Measurements from ENCODE around the gene SEC22C.

Gene SEC22C

GRCh38 chr3:42581709-42582473, at the start of gene SEC22C:
TSS of gene SEC22C (minus strand) at chr3:42581967. CDS start at chr3:42569046, 12,921 bp downstream.
- peak within 1 kb of the TSS; percentile 89 for H3K4me3 ChIP-seq (ENCODE audit: low read depth, low read length)
- H3K79me2 ChIP-seq: peaks cover 6% of the 10 kb centered on the region
- H3K9me3 ChIP-seq (ENCODE audit: control insufficient read depth, low read length): no peaks in the 10 kb centered on the region
- H3K4me2 ChIP-seq (ENCODE audit: low read length): peak within 1 kb of the TSS; percentile 91
- H3K36me3 ChIP-seq (ENCODE audit: control insufficient read depth, insufficient read depth, low read length): no peaks in the 10 kb centered on the region
- no peaks in the 10 kb centered on the region for H3K27me3 ChIP-seq (ENCODE audit: control insufficient read depth, insufficient read depth, low read length)
- peak within 1 kb of the TSS; percentile 84 for H2AFZ ChIP-seq
- TF ChIP-seq CTCF (IDR thresholded peaks at IDR 0.05): peak; percentile 42
- peaks cover 6% of the 10 kb centered on the region for H3K4me1 ChIP-seq
- H3K9ac ChIP-seq: peak within 1 kb of the TSS; percentile 32
- peak within 1 kb of the TSS; percentile 87 for H3K27ac ChIP-seq

GRCh38 chr3:42613462-42613861, 31.7 kb upstream of the SEC22C start:
- peak; percentile 30 for TF ChIP-seq CTCF (IDR thresholded peaks at IDR 0.05)
- H3K9ac ChIP-seq: no peak overlapping the region
- H3K79me2 ChIP-seq: peaks cover 47% of the 10 kb centered on the region
- H3K9me3 ChIP-seq (ENCODE audit: control insufficient read depth, low read length): no peaks in the 10 kb centered on the region
- H3K4me2 ChIP-seq (ENCODE audit: low read length): no peak overlapping the region
- no peak overlapping the region for H3K4me3 ChIP-seq (ENCODE audit: low read depth, low read length)
- no peaks in the 10 kb centered on the region for H3K27me3 ChIP-seq (ENCODE audit: control insufficient read depth, insufficient read depth, low read length)
- H3K27ac ChIP-seq: no peak overlapping the region
- H3K36me3 ChIP-seq (ENCODE audit: control insufficient read depth, insufficient read depth, low read length): no peaks in the 10 kb centered on the region
- H2AFZ ChIP-seq: no peak overlapping the region
- H3K4me1 ChIP-seq: no peaks in the 10 kb centered on the region

- H3K4me2 ChIP-seq (ENCODE audit: low read length): no peak overlapping the region
- no peak for TF ChIP-seq CTCF (IDR thresholded peaks at IDR 0.05)
- H3K9ac ChIP-seq: no peak overlapping the region
- H3K36me3 ChIP-seq (ENCODE audit: control insufficient read depth, insufficient read depth, low read length): no peaks in the 10 kb centered on the region
- no peak overlapping the region for H2AFZ ChIP-seq
- H3K27me3 ChIP-seq (ENCODE audit: control insufficient read depth, insufficient read depth, low read length): no peaks in the 10 kb centered on the region
- H3K27ac ChIP-seq: no peak overlapping the region
- H3K9me3 ChIP-seq (ENCODE audit: control insufficient read depth, low read length): no peaks in the 10 kb centered on the region
- peaks cover 53% of the 10 kb centered on the region for H3K79me2 ChIP-seq
- no peak overlapping the region for H3K4me3 ChIP-seq (ENCODE audit: low read depth, low read length)
- H3K4me1 ChIP-seq: no peaks in the 10 kb centered on the region
Measured at GRCh38 chr3:42612928-42613327, 31.2 kb upstream of the SEC22C start.

- H3K79me2 ChIP-seq: peaks cover 55% of the 10 kb centered on the region
- no peak overlapping the region for H2AFZ ChIP-seq
- H3K9me3 ChIP-seq (ENCODE audit: control insufficient read depth, low read length): no peaks in the 10 kb centered on the region
- H3K36me3 ChIP-seq (ENCODE audit: control insufficient read depth, insufficient read depth, low read length): no peaks in the 10 kb centered on the region
- H3K27me3 ChIP-seq (ENCODE audit: control insufficient read depth, insufficient read depth, low read length): no peaks in the 10 kb centered on the region
- TF ChIP-seq CTCF (IDR thresholded peaks at IDR 0.05): no peak
- H3K27ac ChIP-seq: no peak overlapping the region
- H3K4me1 ChIP-seq: no peaks in the 10 kb centered on the region
- H3K4me2 ChIP-seq (ENCODE audit: low read length): no peak overlapping the region
- H3K9ac ChIP-seq: no peak overlapping the region
- H3K4me3 ChIP-seq (ENCODE audit: low read depth, low read length): no peak overlapping the region
Measured at GRCh38 chr3:42612217-42612616, 30.4 kb upstream of the SEC22C start.

GRCh38 chr3:42610976-42611375, 29.2 kb upstream of the SEC22C start:
- Histone ChIP-seq H3K4me1 (no peaks in the 10 kb centered on the region), H3K27ac (peak overlapping the region; percentile 5), H3K9me3 (ENCODE audit: control insufficient read depth, low read length) (no peaks in the 10 kb centered on the region), H3K79me2 (peaks cover 55% of the 10 kb centered on the region), H3K4me2 (ENCODE audit: low read length) (no peak overlapping the region), H3K4me3 (ENCODE audit: low read depth, low read length) (no peak overlapping the region), H3K36me3 (ENCODE audit: control insufficient read depth, insufficient read depth, low read length) (no peaks in the 10 kb centered on the region), H3K9ac (no peak overlapping the region), H3K27me3 (ENCODE audit: control insufficient read depth, insufficient read depth, low read length) (no peaks in the 10 kb centered on the region), H2AFZ (no peak overlapping the region)
- no peak for TF ChIP-seq CTCF (IDR thresholded peaks at IDR 0.05)

All from parathyroid adenoma (tissue), 2 donors.